Measurements from ENCODE around the gene EXOC3.

Gene EXOC3

DNA sequence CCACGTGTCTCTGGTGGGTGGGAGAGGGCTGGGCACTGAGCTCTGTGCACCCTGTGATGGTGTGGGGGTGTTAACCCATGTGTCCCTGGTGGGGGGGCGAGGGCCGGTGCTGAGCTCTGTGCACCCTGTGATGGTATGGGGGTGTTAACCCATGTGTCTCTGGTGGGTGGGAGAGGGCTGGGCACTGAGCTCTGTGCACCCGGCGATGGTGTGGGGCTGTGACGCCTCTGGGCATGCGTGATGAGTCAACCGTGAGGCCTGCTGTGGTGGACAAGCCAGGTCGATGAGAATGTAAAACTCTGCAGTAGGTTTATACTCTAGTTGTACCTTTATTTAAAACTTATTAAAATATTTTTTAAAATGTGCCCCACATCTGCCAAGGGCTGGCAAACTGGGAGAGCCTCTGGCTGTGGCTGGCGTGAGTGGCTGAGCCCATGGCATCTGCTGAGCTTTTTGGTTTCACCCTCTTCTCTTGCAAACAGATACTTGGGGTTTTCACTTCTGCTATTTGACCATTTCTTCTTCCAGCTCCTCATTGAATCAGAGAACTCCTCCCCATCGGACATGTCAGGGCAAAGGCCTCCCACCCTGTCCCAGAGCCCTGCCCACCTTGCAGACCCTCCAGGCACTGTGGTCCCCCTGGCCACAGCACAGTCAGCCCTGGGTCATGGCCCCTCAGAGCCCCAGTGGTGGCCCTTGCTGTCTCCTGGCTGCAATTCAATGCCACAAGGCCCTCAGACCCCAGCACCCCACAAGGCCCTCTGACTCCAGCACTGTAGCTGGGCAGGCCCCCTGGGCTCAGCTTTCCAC, 18.5 kb upstream of the EXOC3 start:
- DNase-seq (ENCODE audit: low spot score) = peak; percentile 90
- no peak for TF ChIP-seq CTCF (IDR thresholded peaks at IDR 0.05; ENCODE audit: extremely low read depth, missing control alignments)

DNA sequence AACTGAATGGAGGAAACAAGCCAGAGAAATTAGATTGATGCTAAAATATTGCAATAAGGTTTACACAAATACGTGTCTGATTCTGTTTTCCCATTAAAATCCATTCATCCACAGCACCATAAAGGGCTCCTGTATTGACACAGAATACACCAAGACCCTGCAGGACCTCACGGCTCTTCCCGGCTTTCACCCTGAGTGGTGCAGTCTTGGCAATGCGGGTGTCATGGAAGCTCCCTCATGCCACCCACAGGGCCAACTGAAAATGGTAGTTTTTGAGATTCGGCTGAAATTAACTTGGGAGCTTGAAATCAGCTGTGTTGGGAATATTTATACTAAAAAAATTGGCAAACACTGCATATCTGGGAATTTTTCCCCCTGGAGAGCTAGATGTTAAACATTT, 17.3 kb upstream of the EXOC3 start:
- TF ChIP-seq CTCF (IDR thresholded peaks at IDR 0.05; ENCODE audit: extremely low read depth, missing control alignments) = no peak
- no peak for DNase-seq (ENCODE audit: low spot score)

GRCh38 chr5:426392-426976, 16.5 kb upstream of the EXOC3 start:
- TF ChIP-seq CTCF (IDR thresholded peaks at IDR 0.05; ENCODE audit: extremely low read depth, missing control alignments) = no peak
- no peak for DNase-seq (ENCODE audit: low spot score)

- TF ChIP-seq CTCF (IDR thresholded peaks at IDR 0.05; ENCODE audit: extremely low read depth, missing control alignments) = no peak
- no peak for DNase-seq (ENCODE audit: low spot score)
These were observed 15.4 kb upstream of the EXOC3 start for GRCh38 chr5:427415-428087.

DNA sequence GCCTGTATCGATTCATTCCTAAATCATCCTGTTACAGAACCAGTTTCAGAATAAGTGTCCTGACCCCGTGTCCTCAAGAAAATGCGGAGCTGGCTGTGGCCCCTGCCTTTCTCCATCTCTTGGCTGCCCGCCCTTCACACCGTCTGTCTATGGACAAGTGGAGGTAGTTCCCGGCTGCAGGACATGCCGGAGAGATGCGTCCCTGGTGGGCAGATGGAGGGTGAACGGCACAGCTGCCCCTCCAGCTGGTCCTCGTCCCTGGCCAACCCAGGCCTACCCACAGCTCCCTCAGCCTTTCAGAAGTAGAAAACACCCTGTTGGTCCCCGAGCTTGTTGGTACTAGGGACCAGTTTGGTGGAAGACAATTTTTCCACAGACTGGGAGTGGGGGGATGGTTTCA, 14.8 kb upstream of the EXOC3 start:
- no peak for TF ChIP-seq CTCF (IDR thresholded peaks at IDR 0.05; ENCODE audit: extremely low read depth, missing control alignments)
- no peak for DNase-seq (ENCODE audit: low spot score)

DNA sequence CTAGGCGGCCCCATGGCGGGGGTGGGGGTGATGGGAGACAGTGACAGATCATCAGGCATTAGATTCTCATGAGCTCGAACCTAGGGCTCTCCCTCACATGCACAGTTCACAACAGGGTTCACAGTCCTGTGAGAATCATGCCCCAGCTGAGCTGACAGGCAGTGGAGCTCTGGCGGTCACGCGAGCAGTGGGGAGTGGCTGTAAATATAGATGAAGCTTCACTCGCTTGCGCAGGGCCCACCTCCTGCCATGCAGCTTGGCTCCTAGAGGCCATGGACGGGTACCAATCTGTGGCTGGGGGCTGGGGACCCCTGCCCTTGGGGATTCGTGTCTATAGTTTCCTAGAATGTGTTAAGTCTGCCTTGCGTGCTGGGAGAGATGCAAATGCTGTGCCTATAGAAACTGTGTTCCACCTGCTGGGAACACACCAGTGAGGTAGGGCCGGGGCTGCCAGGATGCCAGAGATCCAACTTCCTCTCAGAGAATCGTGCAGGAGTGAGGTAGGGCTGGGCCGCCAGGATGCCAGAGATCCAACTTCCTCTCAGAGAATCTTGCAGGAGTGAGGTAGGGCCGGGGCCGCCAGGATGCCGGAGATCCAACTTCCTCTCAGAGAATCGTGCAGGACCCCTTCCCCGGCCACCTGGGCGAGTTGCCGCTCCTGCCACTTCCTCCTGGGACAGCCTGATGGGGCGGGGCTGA, 14.1 kb upstream of the EXOC3 start:
- no peak for TF ChIP-seq CTCF (IDR thresholded peaks at IDR 0.05; ENCODE audit: extremely low read depth, missing control alignments)
- DNase-seq (ENCODE audit: low spot score) = no peak
